Endothelial cell of umbilical vein (primary cell): Measurements from ENCODE around the gene SCARF2. TPM values are rescaled to one million over a fixed set of nuclear protein-coding genes. Genes with fewer than 3 reads are reported as not detected.

Experiments used
- BruUV-seq: library from RNA; stranded (reverse); fragments of 400-500 nt; replicated peaks from 2 replicates; lab custom pipeline; 2021; lab: Mats Ljungman, UMichigan
- CTCF ChIA-PET: fragments of 300-600, 350-600 bp; sonication (Branson Sonifier 250); formaldehyde crosslinking; loops from one replicate; lab custom pipeline; 2021; ENCODE audit warnings: antibody characterized with exemption, inconsistent platforms; lab: Charles Lee
- POLR2A ChIA-PET: fragments of 300-600, 350-600 bp; sonication (Branson Sonifier 250); formaldehyde crosslinking; loops from one replicate; lab custom pipeline; 2021; ENCODE audit warnings: antibody characterized with exemption, inconsistent platforms; lab: Charles Lee
- DNase-seq: peaks from one replicate; pipeline ENCODE4 v3.0.0-alpha.2; 2011; ENCODE audit warnings: low read depth, low spot score
- FAIRE-seq: peaks from 2 replicates; lab custom pipeline; 2011; peaks lifted over from hg19 to GRCh38; lab: Jason Lieb, UNC
- H2AFZ ChIP-seq: 2 replicates; pipeline ENCODE4 v1.6.0; 2012; ENCODE audit warnings: low read depth, low read length, control low read depth, inconsistent platforms
- H3K27ac ChIP-seq: 2 replicates; pipeline ENCODE4 v1.5.1; 2011; ENCODE audit warnings: low read depth, mild to moderate bottlenecking, control low read depth, low read length, moderate library complexity; ENCODE audit not compliant: insufficient read depth
- H3K27me3 ChIP-seq, 2 experiments: 2 replicates each; pipeline versions ENCODE4 v1.6.0 to v1.6.1; 2011; ENCODE audit warnings: low read length in 2 of 2, mixed read lengths in 1 of 2; ENCODE audit not compliant: control insufficient read depth in 2 of 2, insufficient read depth in 2 of 2
- H3K36me3 ChIP-seq, 2 experiments: 2 replicates in 1 of 2; 3 replicates in 1 of 2; pipeline ENCODE4 v1.5.1; 2011; ENCODE audit warnings: low read length in 2 of 2, mild to moderate bottlenecking in 1 of 2, moderate library complexity in 1 of 2; ENCODE audit not compliant: control insufficient read depth in 2 of 2, insufficient read depth in 2 of 2; ENCODE audit errors: extremely low read depth in 1 of 2
- H3K4me1 ChIP-seq: 3 replicates; pipeline ENCODE4 v1.5.1; 2011; ENCODE audit warnings: mild to moderate bottlenecking, low read length; ENCODE audit not compliant: control insufficient read depth, insufficient read depth; ENCODE audit errors: extremely low read depth
- H3K4me2 ChIP-seq: 2 replicates; pipeline ENCODE4 v1.6.1; 2011; ENCODE audit warnings: low read length, control low read depth, mixed read lengths; ENCODE audit not compliant: insufficient read depth
- H3K4me3 ChIP-seq, 3 experiments: fragments of 200-600 bp in 1 of 3; sonication (generic), shearing (Covaris generic) in 1 of 3; replicated peaks in 1 of 3; 2 replicates each; pipeline ENCODE4 v1.5.1; 2011 to 2016; ENCODE audit warnings: control low read depth in 3 of 3, low read length in 3 of 3, mild to moderate bottlenecking in 2 of 3, inconsistent platforms in 1 of 3, low read depth in 1 of 3, moderate library complexity in 1 of 3; ENCODE audit not compliant: insufficient read depth in 1 of 3
- H3K79me2 ChIP-seq: 2 replicates; pipeline ENCODE4 v1.6.0; 2012; ENCODE audit warnings: low read length, inconsistent platforms; ENCODE audit not compliant: control insufficient read depth, insufficient read depth
- H3K9ac ChIP-seq: replicated peaks from 2 replicates; pipeline ENCODE3; 2011; ENCODE audit warnings: low read length, control low read depth; ENCODE audit not compliant: insufficient read depth; ENCODE audit errors: extremely low read depth
- H3K9me1 ChIP-seq: replicated peaks from 3 replicates; pipeline ENCODE4 v1.6.0; 2011; ENCODE audit warnings: mild to moderate bottlenecking, low read length; ENCODE audit not compliant: control insufficient read depth, insufficient read depth; ENCODE audit errors: extremely low read depth
- H3K9me3 ChIP-seq: replicated peaks from 2 replicates; pipeline ENCODE4 v1.5.1; 2012; ENCODE audit warnings: low read length, inconsistent platforms; ENCODE audit not compliant: control insufficient read depth, insufficient read depth
- H4K20me1 ChIP-seq: replicated peaks from 2 replicates; pipeline ENCODE3; 2011; ENCODE audit warnings: mild to moderate bottlenecking, low read length; ENCODE audit not compliant: control insufficient read depth, insufficient read depth; ENCODE audit errors: extremely low read depth
- CTCF ChIP-seq, 2 donors: IDR thresholded peaks; 1 replicate in 1 of 2; 2 replicates in 1 of 2; pipeline ENCODE4 v1.5.1; 2011; ENCODE audit warnings: low read length in 2 of 2, mild to moderate bottlenecking in 2 of 2, moderate library complexity in 2 of 2, control low read depth in 1 of 2, inconsistent platforms in 1 of 2, low read depth in 1 of 2; ENCODE audit not compliant: insufficient read depth in 1 of 2; ENCODE audit errors: extremely low read depth in 1 of 2
- EZH2 ChIP-seq: IDR thresholded peaks from 2 replicates; pipeline ENCODE4 v1.6.1; 2012; ENCODE audit warnings: borderline replicate concordance, low read depth, mild to moderate bottlenecking, moderate library complexity, low read length, inconsistent platforms; ENCODE audit not compliant: severe bottlenecking
- FOS ChIP-seq: IDR thresholded peaks from 2 replicates; pipeline ENCODE4 v1.6.1; 2011; ENCODE audit warnings: mild to moderate bottlenecking, low read length, moderate library complexity, borderline replicate concordance; ENCODE audit not compliant: insufficient read depth
- GATA2 ChIP-seq: IDR thresholded peaks from 2 replicates; pipeline ENCODE4 v1.7.0; 2011; ENCODE audit warnings: low read depth, mild to moderate bottlenecking, moderate library complexity, mixed read lengths, low read length; ENCODE audit not compliant: insufficient read length, insufficient read depth
- JUN ChIP-seq: IDR thresholded peaks from 2 replicates; pipeline ENCODE4 v1.6.1; 2011; ENCODE audit warnings: borderline replicate concordance, low read depth; ENCODE audit not compliant: insufficient read length, insufficient read depth
- MAX ChIP-seq: IDR thresholded peaks from 2 replicates; pipeline ENCODE4 v1.6.1; 2011; ENCODE audit not compliant: insufficient read depth, insufficient read length
- MYC ChIP-seq: IDR thresholded peaks from one replicate; pipeline ENCODE4 v1.6.1; 2011; ENCODE audit warnings: mild to moderate bottlenecking, low read depth, low read length
- POLR2A ChIP-seq: IDR thresholded peaks from 2 replicates; pipeline ENCODE4 v1.6.1; 2012; ENCODE audit warnings: low read depth, mild to moderate bottlenecking, control low read depth, low read length
- POLR2AphosphoS5 ChIP-seq: IDR thresholded peaks from 2 replicates; pipeline ENCODE4 v1.6.1; 2012; ENCODE audit warnings: low read depth, mild to moderate bottlenecking, control low read depth, low read length, moderate library complexity; ENCODE audit not compliant: insufficient read depth
- dilution Hi-C: fragments of 300-500 bp; cut with MboI; formaldehyde crosslinking; loops from one replicate; pipeline ENCODE4 v1.15.0; 2019; ENCODE audit warnings: low sequenced_read_pairs; ENCODE audit not compliant: extremely low pct_ligation_motif_present
- intact Hi-C: fragments of 100-400 bp; cut with micrococcal nuclease; formaldehyde crosslinking; loops from one replicate; pipeline ENCODE4 v1.10.0; 2022
- polyA plus RNA-seq, 4 experiments: library from polyadenylated mRNA; depleted of rRNA in 3 of 4; stranded (reverse) in 3 of 4; unstranded in 1 of 4; fragments of >200 nt; gene quantifications; 2 replicates each; pipeline versions ENCODE4 v1.2.1 to v1.2.3, GENCODE V29; 2011 to 2012; ENCODE audit warnings: missing spikeins in 1 of 4
- total RNA-seq: library from RNA; stranded (reverse); gene quantifications from 2 replicates; pipeline ENCODE4 v1.2.3, GENCODE V29; 2021

Gene SCARF2
- total and polyA plus RNA-seq, 2 donors (not counting 3 experiments of a cell fraction or from before 2014, with no cell fraction given) = 15.7 to 20.1 TPM

- BruUV-seq = no TSS peak
- no peaks in the 10 kb centered on the region for H3K9me3 ChIP-seq
- no peaks in the 10 kb centered on the region for H3K9me1 ChIP-seq
- CTCF ChIA-PET = no interaction called here
- FAIRE-seq (no peak), DNase-seq (no peak)
- H2AFZ ChIP-seq = no peak overlapping the region
- dilution Hi-C loops = no loop called here
- H3K4me3 ChIP-seq = no peak overlapping the region
- POLR2A ChIA-PET = no interaction called here
- intact Hi-C loops = no loop called here
- H3K27me3 ChIP-seq = peaks cover 5% of the 10 kb centered on the region in 2 experiments
- no peaks in the 10 kb centered on the region for H3K4me1 ChIP-seq
- H3K9ac ChIP-seq = no peak overlapping the region
- H3K36me3 ChIP-seq = no peaks in the 10 kb centered on the region
- H3K79me2 ChIP-seq = no peaks in the 10 kb centered on the region
- no peak overlapping the region for H3K4me2 ChIP-seq
- no peaks in the 10 kb centered on the region for H4K20me1 ChIP-seq
- TF ChIP-seq CTCF (IDR thresholded peaks at IDR 0.05; ENCODE audit: extremely low read depth in 1 of 2, insufficient read depth in 1 of 2, low read depth in 1 of 2, low read length in 2 of 2) = no peak
- no peak for TF ChIP-seq EZH2
- no peak for TF ChIP-seq JUN
- TF ChIP-seq FOS = no peak
- no peak for TF ChIP-seq POLR2AphosphoS5
- no peak for TF ChIP-seq MAX
- TF ChIP-seq GATA2 = no peak
- TF ChIP-seq MYC = no peak
- no peak for TF ChIP-seq POLR2A
- H3K27ac ChIP-seq = no peak overlapping the region
Observed at GRCh38 chr22:20414450-20414849, 23.2 kb downstream of the SCARF2 start.
